ENCODE data around the gene UBE3C.
"Not testable (repeated sequence)": the region's sequence is repeated elsewhere in the genome, so short reads cannot be mapped to it uniquely, and the experiment has no call there.

UBE3C gene

DNA sequence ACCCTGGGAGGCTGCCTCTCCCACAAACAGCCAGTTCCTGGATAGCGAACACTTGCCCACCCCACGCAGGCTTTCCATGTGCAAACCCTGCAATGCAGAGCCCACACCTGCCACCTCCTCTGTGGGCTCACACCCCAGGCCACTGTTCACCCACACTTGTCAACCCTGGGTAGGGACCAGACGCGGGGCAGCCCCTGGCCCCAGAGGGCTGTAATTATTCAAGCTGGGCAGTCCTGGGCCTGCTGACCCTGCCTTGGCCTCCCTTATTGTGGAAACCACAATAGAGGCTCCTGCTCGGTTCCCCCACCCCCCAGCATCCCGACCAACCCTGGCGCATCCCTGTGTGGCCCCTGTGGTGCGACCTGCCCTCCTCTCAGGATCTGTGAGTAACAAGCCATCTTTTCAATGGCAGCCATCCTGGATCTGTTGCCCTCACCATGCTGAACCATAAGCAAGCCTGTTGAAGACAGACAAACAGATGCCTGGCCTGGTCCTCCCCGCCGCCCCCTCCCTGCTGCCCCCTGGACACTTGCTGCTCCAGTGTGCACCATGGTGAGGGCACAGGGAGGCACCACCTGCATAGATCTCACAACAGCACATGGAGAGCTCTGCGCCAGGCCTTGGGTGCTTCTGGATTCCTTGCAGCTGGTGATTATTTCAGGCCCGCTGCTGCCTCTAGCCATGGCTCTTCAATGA is 15.8 kb upstream of the UBE3C start:
- no peak overlapping the region for H3K4me3 ChIP-seq (ENCODE audit: low read depth, low read length)
- TF ChIP-seq, protein P1, sequence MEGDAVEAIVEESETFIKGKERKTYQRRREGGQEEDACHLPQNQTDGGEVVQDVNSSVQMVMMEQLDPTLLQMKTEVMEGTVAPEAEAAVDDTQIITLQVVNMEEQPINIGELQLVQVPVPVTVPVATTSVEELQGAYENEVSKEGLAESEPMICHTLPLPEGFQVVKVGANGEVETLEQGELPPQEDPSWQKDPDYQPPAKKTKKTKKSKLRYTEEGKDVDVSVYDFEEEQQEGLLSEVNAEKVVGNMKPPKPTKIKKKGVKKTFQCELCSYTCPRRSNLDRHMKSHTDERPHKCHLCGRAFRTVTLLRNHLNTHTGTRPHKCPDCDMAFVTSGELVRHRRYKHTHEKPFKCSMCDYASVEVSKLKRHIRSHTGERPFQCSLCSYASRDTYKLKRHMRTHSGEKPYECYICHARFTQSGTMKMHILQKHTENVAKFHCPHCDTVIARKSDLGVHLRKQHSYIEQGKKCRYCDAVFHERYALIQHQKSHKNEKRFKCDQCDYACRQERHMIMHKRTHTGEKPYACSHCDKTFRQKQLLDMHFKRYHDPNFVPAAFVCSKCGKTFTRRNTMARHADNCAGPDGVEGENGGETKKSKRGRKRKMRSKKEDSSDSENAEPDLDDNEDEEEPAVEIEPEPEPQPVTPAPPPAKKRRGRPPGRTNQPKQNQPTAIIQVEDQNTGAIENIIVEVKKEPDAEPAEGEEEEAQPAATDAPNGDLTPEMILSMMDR (IDR thresholded peaks at IDR 0.05; ENCODE audit: low read depth, low read length, missing control alignments), result no peak
- DNase-seq (ENCODE audit: low read depth), result no peak

DNA sequence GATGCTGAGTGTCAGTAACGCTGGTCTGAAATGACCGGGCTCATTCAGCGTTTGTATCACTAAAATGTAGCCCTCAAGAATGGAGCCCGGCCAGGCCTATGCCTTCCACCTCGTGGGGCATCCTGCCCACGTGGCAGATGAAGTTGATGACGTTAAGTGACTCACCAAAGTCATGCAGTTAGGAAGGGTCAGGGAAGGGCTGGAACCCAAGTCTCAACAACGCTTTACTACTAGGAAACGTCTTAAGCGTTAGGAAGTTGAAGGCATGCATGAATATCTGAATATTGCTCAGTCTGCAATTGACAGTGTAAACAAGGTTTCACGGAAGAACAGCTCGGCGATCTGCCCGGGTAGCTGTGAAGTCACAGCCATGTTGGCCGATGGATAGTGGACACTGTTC is 14.0 kb upstream of the UBE3C start:
- DNase-seq (ENCODE audit: low read depth), result no peak
- TF ChIP-seq, protein P1 (IDR thresholded peaks at IDR 0.05; ENCODE audit: low read depth, low read length, missing control alignments), result no peak
- H3K4me3 ChIP-seq (ENCODE audit: low read depth, low read length), result no peak overlapping the region

DNA sequence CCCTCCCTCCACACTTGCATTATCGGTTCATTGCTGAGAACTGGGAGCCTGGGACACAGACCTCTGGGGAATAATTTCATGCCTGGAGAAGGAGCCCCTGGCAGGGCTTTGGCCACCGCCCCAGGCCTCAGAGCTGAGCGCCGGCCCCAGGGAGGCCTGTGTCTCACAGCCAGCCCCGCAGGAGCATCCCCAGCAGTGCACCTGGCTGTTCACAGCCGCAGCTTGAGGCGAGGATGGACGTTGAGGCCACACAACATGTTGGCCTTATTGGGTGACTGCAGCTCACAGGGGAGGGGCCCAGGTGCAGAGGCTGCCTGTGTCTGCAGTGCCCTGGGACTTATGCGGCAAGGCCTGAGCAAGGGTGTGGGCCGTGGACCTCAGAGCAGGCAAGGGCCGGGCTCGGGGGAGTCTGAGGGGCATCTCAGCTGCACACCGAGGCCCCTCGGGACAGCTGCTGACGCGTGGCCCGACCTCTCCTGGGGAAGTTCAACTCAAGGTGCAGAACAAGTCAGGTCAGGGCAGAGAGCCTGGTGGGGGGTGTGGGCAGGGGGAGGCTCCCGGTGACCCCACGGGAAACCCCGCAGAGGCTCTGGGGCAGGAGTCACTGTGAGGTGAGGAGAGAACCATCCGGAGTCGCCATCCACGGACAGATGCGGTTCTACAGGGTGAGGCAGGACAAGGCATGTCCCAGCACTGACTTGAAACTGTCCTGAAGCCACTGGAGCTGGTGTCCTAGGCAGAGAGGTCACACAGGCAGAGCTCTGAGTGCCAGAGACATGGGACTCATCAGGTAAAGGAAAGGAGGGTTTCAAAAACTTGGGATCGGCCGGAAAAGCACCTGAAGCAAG is 13.1 kb upstream of the UBE3C start:
- no peak overlapping the region for H3K4me3 ChIP-seq (ENCODE audit: low read depth, low read length)
- TF ChIP-seq, protein P1 (IDR thresholded peaks at IDR 0.05; ENCODE audit: low read depth, low read length, missing control alignments), result no peak
- DNase-seq (ENCODE audit: low read depth), result no peak

DNA sequence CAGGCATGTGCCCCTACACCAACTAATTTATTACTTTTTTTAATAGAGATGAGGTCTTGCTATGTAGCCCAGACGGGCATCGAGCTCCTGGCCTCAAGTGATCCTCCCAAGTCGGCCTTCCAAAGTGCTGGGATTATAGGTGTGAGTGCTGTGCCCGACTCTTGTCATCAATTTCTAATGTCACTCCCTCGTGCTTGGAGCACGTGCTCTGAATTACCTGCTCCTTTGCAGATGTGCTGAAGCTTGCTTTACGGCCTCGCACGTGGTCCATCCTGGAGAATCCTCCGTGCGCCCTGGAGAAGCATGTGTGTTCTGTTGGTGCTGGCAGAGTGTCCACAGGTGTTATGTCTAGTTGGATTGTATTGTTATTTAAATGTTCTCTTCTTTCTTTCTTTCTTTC is 11.8 kb upstream of the UBE3C start:
- TF ChIP-seq, protein P1 (IDR thresholded peaks at IDR 0.05; ENCODE audit: low read depth, low read length, missing control alignments), result no peak

DNA sequence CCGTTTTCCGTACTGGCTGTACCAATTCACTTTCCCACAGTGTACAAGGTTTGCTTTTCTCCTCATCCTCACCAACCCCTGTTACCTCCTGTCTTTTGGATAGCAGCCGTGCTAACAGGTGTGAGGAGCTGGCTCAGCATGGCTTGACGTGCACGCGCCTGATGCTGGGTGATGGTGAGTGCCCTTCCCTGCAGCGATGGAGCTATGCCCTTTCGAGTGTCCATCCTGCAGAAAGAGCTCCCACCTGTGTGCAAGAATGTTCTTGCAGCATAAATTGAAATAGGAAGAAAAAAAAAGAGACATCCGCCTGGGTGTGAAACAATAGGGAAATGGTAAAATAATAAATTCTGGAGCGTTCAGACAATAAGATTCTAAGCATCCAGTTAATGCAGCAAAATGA is 9.5 kb upstream of the UBE3C start:
- TF ChIP-seq, protein P1 (IDR thresholded peaks at IDR 0.05; ENCODE audit: low read depth, low read length, missing control alignments), result no peak
- H3K4me3 ChIP-seq (ENCODE audit: low read depth, low read length), result no peak overlapping the region
- no peak for DNase-seq (ENCODE audit: low read depth)

More for the DNA sequence above, 11.8 kb upstream of the UBE3C start:
- no peak overlapping the region for H3K4me3 ChIP-seq (ENCODE audit: low read depth, low read length)
- DNase-seq (ENCODE audit: low read depth), result no peak

DNA sequence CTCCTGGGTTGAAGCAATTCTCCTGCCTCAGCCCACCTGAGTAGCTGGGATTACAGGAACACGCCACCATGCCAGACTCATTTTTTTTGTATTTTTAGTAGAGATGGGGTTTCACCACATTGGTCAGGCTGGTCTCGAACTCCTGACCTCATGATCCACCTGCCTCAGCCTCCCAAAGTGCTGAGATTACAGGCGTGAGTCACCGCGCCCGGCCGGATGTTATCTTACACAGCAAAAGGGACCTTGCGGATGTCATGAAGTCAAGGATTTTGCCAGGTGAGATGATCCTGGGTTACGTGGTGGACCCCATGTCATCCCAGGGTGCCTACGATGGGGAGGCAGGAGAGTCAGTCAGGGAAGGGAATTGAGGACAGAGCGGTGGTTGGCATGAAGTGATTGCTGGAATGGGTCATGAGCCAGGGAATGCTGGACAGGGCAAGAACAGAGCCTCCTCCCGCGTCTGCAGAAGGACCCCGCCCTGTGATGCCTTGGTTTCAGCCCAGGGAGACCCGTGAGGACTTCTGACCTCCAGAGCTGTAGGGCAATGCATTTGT is 8.7 kb upstream of the UBE3C start:
- H3K4me3 ChIP-seq (ENCODE audit: low read depth, low read length), result no peak overlapping the region
- TF ChIP-seq, protein P1 (IDR thresholded peaks at IDR 0.05; ENCODE audit: low read depth, low read length, missing control alignments), result no peak
- no peak for DNase-seq (ENCODE audit: low read depth)

DNA sequence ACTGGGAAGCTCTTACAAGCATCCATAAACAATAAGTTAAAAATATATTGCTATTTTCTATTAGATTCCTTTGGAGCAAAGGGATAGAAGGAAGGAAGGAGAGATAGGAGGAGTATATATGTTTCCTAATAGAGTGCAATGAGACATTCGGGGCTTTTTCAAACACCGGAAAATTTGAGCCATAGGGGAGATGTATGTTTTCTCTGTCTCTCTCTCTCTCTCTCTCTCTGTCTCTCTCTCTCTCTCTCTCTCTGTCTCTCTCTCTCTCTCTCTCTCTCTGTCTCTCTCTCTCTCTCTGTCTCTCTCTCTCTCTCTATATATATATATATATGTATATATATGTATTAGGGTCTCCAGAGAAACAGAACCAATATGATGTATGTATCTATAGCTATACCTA is 7.9 kb upstream of the UBE3C start:
- not testable (repeated sequence) for H3K4me3 ChIP-seq (ENCODE audit: low read depth, low read length); DNase-seq (ENCODE audit: low read depth)
